GM21717 (cell line): ENCODE measurements around the gene ACKR1.

Experiments
- ATAC-seq: cut with Tn5 transposase; IDR thresholded peaks from one replicate; pipeline ENCODE4 v1.9.1; 2021; ENCODE audit warnings: mild to moderate bottlenecking, moderate library complexity; ENCODE audit not compliant: unreplicated experiment

ACKR1 gene

GRCh38 chr1:159218649-159219636 is 14.3 kb downstream of the ACKR1 start:
- ATAC-seq: no peak

GRCh38 chr1:159222075-159222865 is 17.6 kb downstream of the ACKR1 start:
- no peak for ATAC-seq

- ATAC-seq: no peak
Observed at GRCh38 chr1:159223004-159223403, 18.3 kb downstream of the ACKR1 start.

GRCh38 chr1:159228554-159228953 is 23.9 kb downstream of the ACKR1 start:
- ATAC-seq: no peak

- no peak for ATAC-seq
Observed at GRCh38 chr1:159229260-159229885, 24.7 kb downstream of the ACKR1 start.

- no peak for ATAC-seq
Observed at GRCh38 chr1:159229896-159230295, 25.2 kb downstream of the ACKR1 start.

GRCh38 chr1:159239551-159240220 is 35.0 kb downstream of the ACKR1 start:
- ATAC-seq: peak; percentile 88

- ATAC-seq: no peak
Observed at GRCh38 chr1:159247266-159247665, 42.6 kb downstream of the ACKR1 start.

GRCh38 chr1:159248311-159248710 is 43.6 kb downstream of the ACKR1 start:
- ATAC-seq: no peak

- ATAC-seq: no peak
Observed at GRCh38 chr1:159250638-159251216, 46.1 kb downstream of the ACKR1 start.
